Jurkat, Clone E6-1 (cell line): ENCODE results near the gene UMAD1.
A peak's percentile ranks its signal among the peaks of the same experiment; 100 is the strongest.

ENCODE experiments used
- DNase-seq: peaks from one replicate; pipeline ENCODE4 v3.0.0-alpha.2; 2011; ENCODE audit warnings: low read depth, low spot score
- H3K4me3 ChIP-seq: 2 replicates; pipeline ENCODE4 v1.5.1; 2011; ENCODE audit warnings: mild to moderate bottlenecking, low read length, control low read depth, moderate library complexity

The UMAD1 gene

DNA sequence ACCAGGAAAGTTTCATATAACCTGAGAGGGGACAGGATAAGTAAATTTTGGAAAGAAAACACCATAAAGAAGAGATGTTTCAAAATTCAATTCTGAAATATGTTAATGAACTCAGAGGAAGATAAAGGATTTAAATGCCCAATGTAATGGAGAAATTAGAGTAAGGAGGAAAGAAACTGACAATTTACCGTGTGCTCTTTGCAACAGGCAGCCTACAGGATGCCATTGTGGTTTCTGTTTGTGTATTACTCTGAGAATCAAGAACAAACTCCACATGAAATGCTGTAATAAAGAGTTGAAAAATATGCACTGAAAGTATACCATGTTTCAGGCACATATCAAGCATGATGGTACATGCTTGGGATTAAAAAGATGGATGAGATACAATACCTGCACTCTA, 283.3 kb downstream of the UMAD1 start:
- DNase-seq: peak; percentile 33
- H3K4me3 ChIP-seq: no peak overlapping the region

DNA sequence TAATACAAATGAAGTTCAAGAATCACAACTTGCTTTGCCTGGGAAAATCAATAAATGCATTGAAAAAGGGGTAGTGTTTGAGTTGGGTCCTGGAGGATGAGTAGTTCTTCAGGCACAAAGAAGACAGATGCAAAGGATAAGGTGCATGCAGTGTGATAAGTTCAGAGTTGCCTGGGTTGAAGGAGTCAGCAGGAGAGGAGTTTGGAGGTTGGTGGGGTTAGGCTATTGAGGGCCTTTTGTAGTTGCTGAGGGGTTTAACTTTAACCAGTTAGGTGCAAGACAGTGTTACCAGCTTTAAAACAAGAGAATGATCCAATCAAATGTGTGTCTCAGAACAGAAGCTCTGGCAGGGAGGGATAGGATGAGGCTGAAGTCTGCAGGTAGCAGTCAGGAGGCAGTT, 283.8 kb downstream of the UMAD1 start:
- no peak overlapping the region for H3K4me3 ChIP-seq
- no peak for DNase-seq
